EL (cell line): ENCODE measurements around the gene C14orf180.

Experiments
- DNase-seq: peaks from one replicate; pipeline ENCODE4 v3.0.0-alpha.2; 2016

C14orf180 gene

DNA sequence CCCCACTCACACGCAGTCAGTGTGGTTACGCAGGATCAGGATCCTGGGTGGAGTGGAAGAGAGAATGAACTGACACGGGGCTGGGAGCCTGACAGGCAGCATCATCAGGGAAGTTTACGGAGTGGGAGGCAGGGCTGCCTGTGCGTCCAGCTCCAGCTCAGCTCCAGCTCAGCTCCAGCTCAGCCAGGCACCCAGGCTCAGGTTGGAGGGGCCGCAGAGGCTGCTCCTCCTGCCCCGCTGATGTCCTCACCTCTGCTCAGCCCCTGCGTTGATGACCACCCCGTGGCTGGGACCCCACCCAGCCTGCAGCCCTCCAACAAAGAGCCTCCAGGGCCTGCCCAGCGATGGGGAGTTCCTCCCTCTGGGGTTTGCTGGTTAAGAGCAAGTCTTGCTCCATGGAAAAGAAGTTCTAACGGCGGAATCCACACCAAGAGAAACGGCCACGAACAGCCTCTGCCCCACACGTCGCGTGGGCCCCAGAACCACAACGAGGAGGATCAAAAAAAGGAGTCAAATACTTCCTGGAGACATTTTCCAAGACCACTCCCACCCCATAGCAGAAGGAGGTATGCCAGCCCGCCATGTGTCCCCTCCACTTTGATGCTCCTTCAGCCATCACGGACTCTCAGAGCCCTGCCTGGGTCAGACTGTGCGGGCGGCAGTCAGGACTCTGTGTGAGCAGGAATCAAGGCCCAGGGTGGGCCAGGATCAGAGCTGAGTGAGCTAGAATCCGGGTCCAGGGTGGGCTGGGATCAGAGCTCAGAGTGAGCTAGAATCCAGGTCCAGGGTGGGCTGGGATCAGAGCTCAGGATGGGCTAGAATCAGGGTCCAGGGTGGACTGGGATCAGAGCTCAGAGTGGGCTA, 17.7 kb upstream of the C14orf180 start:
- no peak for DNase-seq

DNA sequence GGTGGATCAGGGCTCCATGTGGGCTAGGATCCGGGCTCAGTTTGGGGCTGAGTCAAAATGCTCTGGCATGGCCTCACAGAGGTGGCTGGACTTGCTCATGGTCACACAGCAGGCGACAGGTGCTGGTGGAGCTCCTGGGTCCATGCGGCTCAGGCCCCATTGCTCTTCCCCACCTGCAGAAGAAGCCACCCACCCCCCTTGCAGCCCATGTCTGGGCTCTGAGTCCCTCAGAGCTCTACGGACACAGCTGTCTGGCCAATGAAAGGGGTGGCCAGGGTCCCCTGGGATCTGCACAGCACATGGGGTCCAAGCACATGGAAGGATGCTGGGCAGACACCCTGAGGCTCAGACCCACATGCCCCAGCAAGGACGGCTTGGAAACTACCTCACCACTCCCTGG, 17.0 kb upstream of the C14orf180 start:
- DNase-seq, result no peak

DNA sequence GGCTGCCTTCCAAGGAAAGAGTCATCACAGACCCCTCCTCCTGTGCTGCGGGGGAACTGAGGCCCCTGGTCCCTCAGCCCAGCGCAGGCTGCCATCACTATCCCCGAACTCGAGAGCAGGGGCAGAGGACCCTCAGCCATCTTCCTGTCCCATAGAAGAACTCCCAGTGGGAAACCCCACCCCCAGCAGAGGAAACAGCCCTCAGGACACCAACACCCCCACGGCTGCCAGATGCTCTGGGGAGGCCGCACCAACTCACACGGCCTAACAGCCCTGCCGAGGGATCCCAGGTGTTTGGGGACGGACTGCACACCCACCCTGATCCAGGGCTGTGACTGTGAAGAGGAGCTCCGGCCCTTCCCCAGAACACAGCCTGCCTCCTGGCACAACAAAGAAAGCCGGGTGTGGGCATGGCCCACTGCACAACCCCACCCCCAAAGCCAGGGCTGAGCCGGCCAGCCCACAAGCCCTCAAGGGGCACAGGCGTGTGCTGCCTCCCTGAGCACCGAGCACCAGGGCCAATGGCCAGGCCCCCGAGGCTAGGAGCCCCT, 16.3 kb upstream of the C14orf180 start:
- DNase-seq, result no peak

DNA sequence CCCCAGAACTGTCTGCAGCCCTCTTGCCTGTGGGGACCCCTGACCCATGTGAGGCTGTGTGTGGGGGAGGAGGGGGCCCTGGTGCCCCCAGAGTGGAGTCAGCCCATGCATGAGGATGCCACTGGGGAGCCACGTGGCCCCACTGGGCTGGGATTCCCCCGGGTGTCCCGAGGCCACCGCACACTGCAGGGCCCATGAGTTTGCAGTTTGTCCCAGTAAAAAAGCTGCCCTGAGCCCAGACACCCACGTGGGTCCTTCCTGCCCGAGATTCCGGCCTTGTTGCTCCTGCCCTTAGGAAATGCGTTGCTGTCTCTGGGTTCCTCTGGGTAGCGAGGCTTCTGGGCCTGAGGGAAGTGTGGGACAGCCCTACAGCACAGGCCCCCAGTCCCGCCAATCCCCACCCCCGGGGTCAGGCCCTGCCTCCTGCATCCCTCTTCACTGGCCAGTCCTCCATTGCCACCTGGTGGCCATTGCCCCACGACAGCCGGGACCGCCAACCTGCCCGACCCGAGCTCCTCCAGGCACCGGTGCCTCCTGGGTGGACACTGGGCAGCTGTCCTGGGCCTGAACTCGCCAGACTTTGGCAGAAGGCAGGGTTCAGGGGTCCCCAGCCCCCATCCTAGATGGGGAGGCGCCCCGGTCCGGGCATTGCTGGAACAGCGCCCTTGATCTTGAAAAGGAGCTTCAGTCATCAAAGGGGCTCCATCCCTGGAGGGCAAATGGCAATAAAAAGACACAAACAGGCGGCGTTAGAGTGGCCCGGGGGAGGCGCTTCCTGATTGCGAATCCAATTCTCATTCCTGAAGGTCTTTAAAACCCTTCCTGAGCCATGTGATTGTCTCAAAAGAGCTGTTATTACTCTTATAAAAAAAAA, 15.6 kb upstream of the C14orf180 start:
- peak; percentile 55 for DNase-seq

DNA sequence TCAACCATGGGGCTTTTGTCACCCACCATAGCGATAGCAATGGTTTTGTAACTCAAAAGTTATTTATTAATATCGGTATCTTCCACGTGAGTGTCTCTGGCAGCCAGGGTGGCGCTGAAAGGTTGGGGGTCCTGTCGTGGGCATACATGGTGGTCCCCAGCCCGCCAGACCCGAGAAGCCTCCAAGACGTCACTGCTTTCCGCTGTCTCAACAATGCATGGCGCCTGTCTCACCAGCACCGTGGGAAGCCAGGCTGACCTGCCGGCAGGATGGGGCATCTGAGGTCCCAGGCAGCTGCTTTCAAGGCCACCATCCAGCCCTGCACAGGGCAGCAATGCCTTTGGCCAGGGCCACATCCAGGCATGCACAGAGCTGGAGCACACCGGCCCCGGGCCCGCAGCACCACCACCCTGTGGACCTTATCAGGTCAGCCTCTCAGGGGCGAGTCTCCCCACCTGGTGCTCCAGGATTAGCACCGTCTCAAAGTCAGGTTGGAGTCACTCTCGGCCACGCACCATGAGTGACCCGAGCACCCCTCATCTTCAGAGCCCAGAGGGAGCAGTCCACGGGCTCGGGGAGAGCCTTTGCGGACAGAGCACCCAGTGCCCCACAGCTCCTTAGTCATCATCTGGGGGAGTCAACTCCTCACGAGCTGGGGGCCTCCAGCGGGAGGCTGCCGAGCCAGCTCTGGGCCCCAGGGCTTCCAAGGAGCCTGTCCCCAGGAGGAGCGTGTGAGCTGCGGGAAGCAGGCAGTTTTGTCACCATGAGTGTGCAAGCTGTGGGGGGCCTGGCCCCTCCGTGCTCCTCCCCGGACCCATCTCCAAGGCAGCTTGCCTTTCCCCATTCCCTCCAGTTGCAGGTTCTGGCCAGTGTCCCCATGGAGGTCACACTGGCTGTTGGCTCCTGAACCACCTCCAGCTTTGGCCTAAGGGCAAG, 14.6 kb upstream of the C14orf180 start:
- no peak for DNase-seq

DNA sequence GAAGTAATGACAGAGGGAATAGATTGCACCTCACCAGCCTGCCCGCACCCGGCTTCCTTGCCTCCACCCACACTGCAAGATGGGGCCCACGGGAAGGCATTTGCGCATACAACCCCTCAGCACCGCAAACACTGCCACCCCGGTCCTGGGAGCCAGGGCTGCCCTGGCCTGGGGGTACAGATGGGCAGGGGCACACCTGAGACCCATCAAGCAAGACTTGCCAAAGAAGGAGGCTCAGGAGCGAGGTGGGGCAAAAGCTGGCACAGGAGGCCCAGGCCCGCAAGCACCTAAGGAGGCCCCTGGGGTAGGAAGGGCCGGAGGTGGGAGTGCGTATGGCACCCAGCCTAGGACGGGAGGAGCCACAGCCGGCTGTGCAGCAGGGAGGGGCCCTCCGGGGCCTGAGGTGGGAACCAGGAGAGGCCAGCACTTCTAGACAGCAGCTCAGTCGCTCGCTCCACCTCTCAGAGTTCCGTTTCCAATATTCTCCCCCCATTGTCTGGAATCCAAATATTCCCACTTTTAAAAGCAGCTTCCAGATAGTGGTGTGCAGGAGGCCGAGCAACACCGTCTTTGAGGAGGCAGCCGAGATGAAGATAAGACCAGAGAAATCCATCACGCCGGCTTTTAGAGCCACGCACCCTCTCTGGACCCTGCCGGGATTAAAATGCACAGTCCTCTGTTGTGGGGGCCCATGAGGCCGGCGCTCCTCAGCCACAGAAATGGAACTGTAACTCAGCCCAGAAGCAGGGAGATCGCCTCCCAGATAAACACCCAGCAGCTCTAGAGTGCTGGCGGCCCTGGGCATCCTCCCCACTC, 12.2 kb upstream of the C14orf180 start:
- DNase-seq, result no peak

DNA sequence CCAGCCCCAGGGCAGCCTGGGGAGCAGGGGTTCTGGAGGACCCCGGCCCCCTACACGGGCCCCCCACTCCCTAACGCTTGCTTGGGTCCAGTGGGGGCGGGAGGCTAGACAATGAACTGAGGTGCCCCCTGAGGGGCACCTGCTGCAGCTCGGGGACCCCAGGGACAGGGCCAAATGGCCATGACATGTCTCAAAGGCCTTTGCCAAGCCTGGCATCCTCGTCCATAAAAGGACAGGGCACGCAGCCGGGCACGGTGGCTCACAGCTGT, 11.7 kb upstream of the C14orf180 start:
- DNase-seq, result no peak

DNA sequence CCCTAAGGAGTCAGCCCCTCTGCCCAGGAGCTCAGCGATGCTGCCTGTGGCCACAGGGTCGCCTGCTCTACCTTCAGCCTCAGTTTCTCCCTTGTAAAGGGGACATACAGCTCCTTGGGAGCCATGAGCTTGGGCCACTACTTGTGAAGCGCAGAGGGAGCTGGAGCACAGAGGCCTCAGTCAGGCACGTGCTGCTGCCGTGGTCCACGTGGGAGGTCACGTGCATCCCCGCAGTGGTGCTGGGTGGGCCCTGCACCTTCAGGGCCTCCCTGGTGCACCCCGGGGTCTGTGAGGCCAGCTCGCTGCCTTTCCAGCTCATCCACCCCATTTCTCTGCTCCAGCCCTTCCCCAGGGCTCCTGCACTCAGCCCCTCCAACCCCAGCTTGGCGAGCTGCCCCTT, 10.9 kb upstream of the C14orf180 start:
- DNase-seq, result no peak

DNA sequence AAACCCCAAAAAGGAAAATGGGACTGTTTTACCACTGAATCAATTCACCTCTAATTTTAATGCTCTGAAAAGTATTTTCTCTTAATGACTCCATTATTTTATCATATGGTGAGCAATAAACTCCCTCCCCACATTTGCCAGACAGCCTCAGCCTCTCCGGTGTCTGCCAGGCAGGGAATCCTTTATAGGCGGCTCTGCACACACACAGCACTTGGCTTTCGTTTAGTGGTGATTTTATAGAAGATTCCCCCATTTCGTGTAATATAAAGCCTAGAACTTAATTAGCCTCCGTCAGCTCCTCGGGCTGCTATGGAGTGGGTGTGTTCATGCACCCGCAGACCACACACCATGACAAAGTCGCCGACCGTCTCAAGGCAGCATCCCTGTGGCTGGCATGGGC, 10.1 kb upstream of the C14orf180 start:
- DNase-seq, result no peak

DNA sequence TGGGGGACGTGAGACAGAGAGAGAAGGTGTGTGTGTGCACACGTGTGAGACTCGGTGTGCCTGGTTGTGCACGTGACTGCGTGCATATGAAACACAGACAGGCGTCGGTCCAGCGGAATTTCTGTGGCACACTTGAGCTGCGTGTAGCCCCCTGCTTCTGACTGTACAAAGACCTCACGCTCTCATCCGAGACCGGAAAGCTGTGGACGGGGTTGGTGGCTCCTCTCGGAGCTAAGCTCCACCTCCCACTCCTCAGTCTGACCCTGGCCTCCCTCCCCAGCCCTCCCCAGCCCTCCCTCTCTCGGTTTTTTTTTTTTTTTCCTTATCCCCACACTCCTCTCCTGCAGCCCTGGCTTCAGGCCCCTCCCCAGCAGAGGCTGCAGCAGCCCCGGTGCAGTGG, 8.3 kb upstream of the C14orf180 start:
- DNase-seq, result no peak

DNA sequence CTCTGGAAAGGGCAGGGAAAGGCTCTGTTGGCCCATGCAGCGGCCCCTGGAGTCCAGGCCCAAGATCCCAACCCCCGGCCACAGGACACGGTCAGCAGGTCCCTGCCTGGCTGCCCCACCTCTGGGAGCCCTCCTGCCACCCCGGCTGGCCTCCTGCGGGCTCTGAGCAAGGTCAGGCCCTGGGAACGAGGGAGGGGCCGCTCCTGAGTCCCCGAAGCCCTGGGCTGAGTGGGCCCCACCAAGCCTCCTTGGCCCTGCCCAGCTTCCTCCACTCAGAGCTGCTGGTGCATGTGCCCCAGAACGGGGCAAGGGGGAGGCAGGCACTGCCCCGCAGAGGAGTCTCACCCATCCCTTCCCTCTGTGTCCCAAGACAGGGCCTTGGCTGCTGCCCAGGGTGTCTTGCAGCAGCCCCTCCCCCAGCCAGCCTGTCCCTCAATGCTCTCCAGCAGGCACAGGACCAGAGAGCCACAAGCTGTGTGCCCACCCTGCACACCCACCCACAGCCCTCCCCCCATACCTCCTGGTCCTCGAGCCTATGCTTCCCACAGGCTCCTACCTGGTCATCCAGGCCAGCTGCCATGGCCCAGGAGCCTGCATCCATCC, 7.4 kb upstream of the C14orf180 start:
- DNase-seq, result no peak

DNA sequence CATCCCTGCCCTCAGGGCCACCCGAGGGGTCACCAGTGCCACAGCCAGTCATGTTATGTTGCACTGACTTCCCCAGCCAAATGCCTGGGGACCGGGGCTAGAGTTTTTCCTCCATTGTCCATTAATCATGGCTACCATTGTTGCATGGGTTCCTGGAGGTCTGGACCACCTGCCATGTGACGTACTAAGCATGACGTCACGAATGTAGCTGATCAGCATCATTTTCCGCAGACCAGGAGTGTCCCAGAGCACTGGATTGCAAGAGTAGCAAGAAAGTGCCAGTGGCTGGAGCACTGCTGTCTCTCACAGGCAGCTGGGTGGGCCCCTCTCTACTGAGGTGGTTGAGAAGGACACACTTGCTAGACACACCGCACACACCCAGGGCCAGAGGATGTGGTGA, 6.9 kb upstream of the C14orf180 start:
- DNase-seq, result no peak

DNA sequence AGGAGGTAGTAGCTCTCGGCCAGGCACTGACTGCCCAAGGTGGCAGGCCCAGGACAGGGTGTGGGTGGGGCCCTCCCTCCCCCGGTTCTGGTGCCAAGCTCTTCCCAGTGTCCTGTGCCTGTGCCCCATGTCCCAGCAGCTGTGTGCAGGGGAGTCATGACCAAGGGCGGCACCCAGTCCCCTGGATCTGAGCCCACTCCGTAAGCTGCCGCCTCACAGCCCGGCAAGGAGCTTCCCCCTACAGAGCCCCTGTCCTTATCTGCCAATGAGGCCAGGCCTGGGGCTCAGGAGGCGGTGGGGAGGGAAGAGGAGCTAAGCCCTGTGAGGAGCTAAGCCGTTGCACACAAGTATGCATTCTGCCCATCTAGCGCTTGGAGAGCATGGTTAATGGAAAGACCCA, 5.6 kb upstream of the C14orf180 start:
- DNase-seq, result no peak

DNA sequence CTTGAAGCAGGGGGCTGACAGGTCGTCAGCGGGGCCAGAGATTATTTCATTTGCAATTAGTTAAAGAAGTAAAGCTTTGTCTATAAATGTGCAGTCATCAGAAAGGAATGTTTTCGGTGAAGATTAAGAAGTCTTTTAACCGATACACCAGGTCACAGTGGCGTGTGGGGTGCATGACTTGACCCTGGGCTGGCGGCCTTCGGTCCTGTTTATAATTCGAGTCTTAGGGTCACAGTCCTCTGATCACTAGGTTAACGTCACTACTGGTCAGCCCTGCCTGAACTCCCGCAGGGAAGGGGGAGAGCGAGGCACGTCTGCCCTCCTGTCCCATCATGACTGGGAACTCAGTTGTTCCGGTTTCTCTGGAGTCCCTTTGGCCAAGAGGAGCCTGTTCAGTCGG, 5.0 kb upstream of the C14orf180 start:
- no peak for DNase-seq

DNA sequence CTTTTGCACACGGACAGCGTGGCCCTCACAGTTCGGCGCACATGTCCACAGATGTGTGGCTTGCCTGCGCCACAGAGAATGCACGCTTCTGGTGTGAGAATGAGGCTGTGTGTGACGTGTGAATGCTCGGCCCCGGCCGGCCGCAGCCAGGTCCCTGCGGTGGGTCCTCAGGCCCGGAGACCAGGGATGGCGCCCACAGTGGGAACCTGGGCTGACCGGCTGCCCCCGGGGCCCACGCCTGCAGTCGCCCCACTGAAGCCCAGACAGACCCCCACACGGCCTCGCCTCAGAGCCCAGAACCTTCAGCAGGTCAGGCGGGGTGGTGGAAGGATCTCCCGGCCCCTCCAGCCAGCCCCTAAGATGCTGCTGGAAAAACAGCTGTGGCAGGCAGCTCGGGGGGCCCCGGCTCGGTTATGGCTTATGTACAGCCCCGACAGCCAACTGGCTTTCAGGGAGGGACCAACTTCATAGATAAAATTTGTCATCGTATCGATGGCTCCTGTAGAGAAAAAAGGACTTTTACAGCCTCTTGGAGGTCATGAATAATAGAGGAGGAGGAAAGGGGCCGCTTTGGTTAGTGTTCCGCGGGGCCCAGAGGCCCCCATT, 4.5 kb upstream of the C14orf180 start:
- no peak for DNase-seq

DNA sequence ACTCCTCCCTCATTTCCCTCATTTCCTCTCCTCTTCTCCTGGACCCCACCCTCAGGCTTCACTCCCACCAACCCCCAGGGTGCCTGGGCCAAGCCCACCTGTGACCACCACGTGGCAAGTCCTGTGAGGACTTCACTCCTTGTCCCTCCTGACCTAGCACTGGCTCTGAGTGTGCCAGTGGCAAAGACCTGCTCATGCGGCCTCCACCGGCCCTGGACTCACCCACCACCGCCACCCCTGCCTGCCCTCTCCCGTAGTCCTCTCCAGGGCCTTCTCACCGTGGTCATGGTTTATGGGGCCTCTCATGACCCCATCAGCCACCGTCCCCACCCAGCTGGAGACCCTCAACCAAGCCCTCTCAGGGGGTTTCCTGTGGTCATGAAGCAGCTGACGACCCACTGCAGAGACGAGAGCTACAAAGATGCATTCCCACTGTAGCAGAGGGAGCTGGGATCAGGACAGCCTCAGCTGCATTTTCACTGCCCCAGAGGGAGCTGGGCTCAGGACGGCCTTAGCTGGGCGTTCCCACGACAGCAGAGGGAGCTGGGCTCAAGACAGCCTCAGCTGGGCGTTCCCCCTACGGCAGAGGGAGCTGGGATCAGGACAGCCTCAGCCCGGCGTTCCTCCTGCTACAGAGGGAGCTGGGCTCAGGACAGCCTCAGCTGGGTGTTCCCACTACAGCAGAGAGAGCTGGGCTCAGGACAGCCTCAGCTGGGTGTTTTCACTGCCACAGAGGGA, 3.2 kb upstream of the C14orf180 start:
- no peak for DNase-seq

DNA sequence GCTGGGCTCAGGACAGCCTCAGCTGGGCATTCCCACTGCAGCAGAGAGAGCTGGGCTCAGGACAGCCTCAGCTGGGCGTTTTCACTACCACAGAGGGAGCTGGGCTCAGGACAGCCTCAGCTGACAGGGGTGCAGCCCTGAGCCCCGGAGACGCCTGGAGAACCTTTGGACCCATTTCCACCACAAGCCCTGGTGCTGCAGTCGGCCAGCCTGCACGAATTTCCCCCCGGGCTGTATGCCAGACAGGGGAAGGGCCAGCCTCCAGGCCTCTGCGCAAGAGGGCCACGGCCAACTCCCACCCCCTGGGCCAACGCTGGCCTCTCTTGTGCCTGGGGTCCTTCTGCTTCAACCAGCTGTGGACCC, 2.6 kb upstream of the C14orf180 start:
- no peak for DNase-seq

DNA sequence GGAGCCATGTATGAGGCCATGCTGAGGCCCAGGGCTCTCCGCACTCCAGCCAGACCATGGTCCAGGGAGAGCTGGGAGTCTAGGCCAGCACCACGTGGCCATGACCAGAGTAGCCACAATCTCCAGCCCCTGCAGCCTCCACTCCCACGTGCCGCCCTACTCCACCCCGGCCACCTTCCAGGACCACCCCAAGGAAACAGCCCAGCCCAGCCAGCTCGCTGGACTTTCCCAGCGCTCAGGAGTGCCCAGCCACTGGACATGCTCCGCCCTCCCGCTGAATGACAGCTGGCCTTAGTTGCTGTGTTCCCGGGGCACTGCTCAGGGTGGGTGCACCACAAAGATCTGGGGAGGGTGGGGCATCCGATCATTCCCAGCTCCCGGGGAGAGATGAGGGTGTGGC, 2.1 kb upstream of the C14orf180 start:
- DNase-seq, result no peak

DNA sequence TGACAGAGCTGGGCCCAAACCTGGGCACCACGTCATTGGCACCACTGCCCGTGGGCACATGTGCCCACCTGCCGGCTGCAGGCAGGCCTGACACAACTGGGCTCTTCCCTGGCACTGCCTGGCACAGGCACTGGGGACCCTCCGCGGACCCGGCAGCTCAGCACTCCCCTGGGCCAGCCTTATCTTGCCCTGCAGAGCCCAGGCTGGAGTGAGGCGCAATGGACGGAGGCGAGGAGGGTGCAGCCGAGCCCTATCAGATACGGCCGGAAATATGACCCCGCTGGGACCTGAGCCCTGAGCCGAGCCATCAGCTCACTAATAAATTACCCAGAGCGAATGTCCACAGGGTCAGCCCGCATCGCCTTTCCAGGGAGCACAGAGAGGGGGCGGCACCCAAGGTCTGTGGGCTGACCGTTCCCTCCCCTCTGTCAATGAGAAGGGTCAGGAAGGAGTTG, 1.7 kb upstream of the C14orf180 start:
- no peak for DNase-seq

DNA sequence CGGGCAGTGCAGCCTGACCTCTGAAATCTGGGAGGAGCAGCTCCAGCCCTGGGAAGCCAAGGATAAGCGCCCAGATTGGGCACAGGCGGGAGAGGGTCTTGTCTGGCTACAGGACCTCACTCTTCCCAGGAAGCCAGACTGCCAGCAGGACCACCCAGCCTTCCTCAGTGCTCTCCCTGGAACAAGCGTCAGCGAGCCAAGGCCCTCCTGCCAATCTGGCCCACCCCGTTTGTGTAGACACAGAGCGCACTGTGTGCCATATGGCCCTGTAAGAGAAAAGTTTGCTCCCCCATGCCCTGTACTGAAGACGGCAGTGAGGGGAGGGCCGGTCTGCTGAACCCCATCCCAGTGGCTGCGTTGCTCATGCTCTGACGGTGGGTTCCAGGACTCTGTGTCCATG, 1.2 kb upstream of the C14orf180 start:
- DNase-seq, result no peak
